OCI-LY3 (cell line): Measurements from ENCODE around the gene ATP8A2.
"Not testable (repeated sequence)": the region's sequence is repeated elsewhere in the genome, so short reads cannot be mapped to it uniquely, and the experiment has no call there.

ENCODE experiments used
- H2AFZ ChIP-seq: fragments of 200-600, 300-600 bp; shearing (Covaris generic); 2 replicates; pipeline ENCODE4 v1.6.0; 2014; ENCODE audit warnings: antibody characterized with exemption, low read depth, low read length
- H3K27ac ChIP-seq: fragments of 200-600, 300-600 bp; sonication (generic); 2 replicates; pipeline ENCODE4 v1.5.1; 2014; ENCODE audit warnings: mild to moderate bottlenecking, low read length, moderate library complexity, mixed read lengths
- H3K27me3 ChIP-seq: fragments of 200-600, 300-600 bp; sonication (generic); 2 replicates; pipeline ENCODE4 v1.6.1; 2014; ENCODE audit warnings: low read depth, low read length, mixed read lengths
- H3K36me3 ChIP-seq: fragments of 200-600, 300-600 bp; sonication (generic); replicated peaks from 2 replicates; pipeline ENCODE3; 2014; ENCODE audit warnings: low read depth, low read length, mixed read lengths
- H3K4me1 ChIP-seq: fragments of 300-600, 200-600 bp; sonication (generic); 2 replicates; pipeline ENCODE4 v1.6.1; 2014; ENCODE audit warnings: low read length, mixed read lengths
- H3K4me2 ChIP-seq: fragments of 200-600, 300-600 bp; sonication (generic); 2 replicates; pipeline ENCODE4 v1.6.1; 2014; ENCODE audit warnings: low read length, mixed read lengths
- H3K4me3 ChIP-seq: fragments of 300-600, 200-600 bp; sonication (generic); 2 replicates; pipeline ENCODE4 v1.5.1; 2014; ENCODE audit warnings: antibody characterized with exemption, mild to moderate bottlenecking, low read length, moderate library complexity
- H3K79me2 ChIP-seq: fragments of 300-600, 200-600 bp; shearing (Covaris generic); 2 replicates; pipeline ENCODE4 v1.6.1; 2014; ENCODE audit warnings: mild to moderate bottlenecking, low read length, mixed read lengths
- H3K9ac ChIP-seq: fragments of 300-600, 200-600 bp; shearing (Covaris generic); 2 replicates; pipeline ENCODE4 v1.6.0; 2014; ENCODE audit warnings: mild to moderate bottlenecking, low read length, moderate library complexity
- H3K9me3 ChIP-seq: fragments of 200-600, 300-600 bp; shearing (Covaris generic); 2 replicates; pipeline ENCODE4 v1.6.1; 2014; ENCODE audit warnings: low read length, mixed read lengths; ENCODE audit not compliant: insufficient read depth
- H4K20me1 ChIP-seq: fragments of 200-600, 300-600 bp; sonication (generic); 2 replicates; pipeline ENCODE4 v1.6.1; 2016; ENCODE audit warnings: low read length, mixed read lengths; ENCODE audit not compliant: insufficient read depth
- EZH2phosphoT487 ChIP-seq: fragments of 200-600 bp; shearing (Covaris generic); IDR thresholded peaks from 2 replicates; pipeline ENCODE4 v1.6.1; 2018; ENCODE audit warnings: antibody characterized with exemption, mixed run types, low read depth
- TF ChIP-seq, protein P1 (sequence below): fragments of 200-600, 300-600 bp; sonication (generic); IDR thresholded peaks from 2 replicates; pipeline ENCODE4 v1.5.1; 2014; ENCODE audit warnings: antibody characterized with exemption, low read length, low read depth

Gene ATP8A2

DNA sequence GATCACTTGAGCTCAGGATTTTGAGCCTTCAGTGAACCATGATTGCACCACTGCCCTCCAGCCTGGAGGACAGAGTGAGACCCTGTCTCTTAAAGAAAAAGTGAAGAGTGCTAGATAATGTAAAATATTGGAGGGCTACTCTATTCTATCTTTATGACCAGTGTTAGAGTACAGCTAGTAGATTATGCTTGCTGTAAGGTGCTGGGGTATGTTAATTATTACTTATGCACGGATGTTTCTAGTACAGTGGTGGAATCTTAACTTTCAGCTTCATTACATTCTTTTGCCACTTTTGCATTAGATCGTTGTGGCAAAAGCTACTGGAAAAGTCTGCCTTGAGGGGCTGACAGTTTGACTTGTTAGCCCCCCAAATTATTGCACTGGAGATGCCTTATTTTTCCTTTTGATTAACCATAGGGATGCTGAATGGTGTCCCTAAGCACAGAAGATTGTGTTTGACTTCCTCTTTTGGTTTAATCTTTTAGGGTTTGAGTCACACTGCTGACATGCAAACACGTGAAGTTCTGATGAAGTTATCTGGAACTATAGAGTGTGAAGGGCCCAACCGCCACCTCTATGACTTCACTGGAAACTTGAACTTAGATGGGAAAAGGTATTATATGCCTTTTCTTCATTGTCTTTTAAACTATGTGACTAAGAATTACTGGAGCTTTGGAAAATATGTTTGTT, 169.8 kb downstream of the ATP8A2 start:
- peaks cover 11% of the 10 kb centered on the region for H3K4me1 ChIP-seq
- peaks cover 6% of the 10 kb centered on the region; the same call in 1 of the 2 replicates for H3K27me3 ChIP-seq
- H3K4me3 ChIP-seq = no peak overlapping the region
- H3K27ac ChIP-seq = no peak overlapping the region
- TF ChIP-seq EZH2phosphoT487 = no peak
- TF ChIP-seq, protein P1, sequence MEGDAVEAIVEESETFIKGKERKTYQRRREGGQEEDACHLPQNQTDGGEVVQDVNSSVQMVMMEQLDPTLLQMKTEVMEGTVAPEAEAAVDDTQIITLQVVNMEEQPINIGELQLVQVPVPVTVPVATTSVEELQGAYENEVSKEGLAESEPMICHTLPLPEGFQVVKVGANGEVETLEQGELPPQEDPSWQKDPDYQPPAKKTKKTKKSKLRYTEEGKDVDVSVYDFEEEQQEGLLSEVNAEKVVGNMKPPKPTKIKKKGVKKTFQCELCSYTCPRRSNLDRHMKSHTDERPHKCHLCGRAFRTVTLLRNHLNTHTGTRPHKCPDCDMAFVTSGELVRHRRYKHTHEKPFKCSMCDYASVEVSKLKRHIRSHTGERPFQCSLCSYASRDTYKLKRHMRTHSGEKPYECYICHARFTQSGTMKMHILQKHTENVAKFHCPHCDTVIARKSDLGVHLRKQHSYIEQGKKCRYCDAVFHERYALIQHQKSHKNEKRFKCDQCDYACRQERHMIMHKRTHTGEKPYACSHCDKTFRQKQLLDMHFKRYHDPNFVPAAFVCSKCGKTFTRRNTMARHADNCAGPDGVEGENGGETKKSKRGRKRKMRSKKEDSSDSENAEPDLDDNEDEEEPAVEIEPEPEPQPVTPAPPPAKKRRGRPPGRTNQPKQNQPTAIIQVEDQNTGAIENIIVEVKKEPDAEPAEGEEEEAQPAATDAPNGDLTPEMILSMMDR = no peak
- H4K20me1 ChIP-seq = no peaks in the 10 kb centered on the region
- no peaks in the 10 kb centered on the region for H3K9me3 ChIP-seq
- peak overlapping the region; percentile 30 for H3K4me2 ChIP-seq
- H3K9ac ChIP-seq = no peak overlapping the region
- no peaks in the 10 kb centered on the region for H3K36me3 ChIP-seq
- no peaks in the 10 kb centered on the region for H3K79me2 ChIP-seq
- no peak overlapping the region for H2AFZ ChIP-seq

DNA sequence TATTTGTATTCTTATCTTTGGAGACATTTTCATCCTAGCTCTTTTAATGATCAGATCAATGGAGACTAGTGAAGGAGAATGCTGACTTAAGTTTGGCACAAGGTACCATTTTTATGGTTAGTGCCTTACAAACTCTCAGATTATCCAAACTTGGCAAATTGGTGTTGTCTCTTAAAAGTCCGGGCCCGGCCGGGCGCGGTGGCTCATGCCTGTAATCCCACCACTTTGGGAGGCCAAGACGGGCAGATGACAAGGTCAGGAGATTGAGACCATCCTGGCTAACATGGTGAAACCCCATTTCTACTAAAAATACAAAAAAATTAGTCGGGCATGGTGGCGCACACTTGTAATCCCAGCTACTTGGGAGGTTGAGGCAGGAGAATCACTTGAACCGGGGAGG, 177.2 kb downstream of the ATP8A2 start:
- not testable (repeated sequence) for H3K4me1 ChIP-seq, H3K27ac ChIP-seq, H3K79me2 ChIP-seq, H3K9ac ChIP-seq, H3K4me3 ChIP-seq, H3K27me3 ChIP-seq, H3K4me2 ChIP-seq, H4K20me1 ChIP-seq, H3K36me3 ChIP-seq, H3K9me3 ChIP-seq, H2AFZ ChIP-seq

DNA sequence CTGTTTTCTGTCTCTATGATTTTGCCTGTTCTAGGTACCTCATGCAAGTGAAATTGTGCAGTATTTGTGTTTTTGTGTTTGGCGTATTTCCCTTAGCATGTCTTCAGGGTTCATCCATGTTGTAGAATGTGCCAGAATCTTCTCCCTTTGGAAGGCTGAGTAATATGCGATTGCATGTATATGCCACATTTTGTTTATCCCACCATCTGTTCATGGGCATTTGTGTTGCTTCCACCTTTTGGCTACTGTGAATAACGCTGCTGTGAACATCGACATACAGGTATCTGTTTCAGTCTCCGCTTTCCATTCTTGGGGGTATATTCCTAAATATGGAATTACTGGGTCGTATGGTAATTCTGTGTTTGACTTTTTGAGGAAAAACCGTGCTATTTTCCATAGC, 190.0 kb downstream of the ATP8A2 start:
- no peaks in the 10 kb centered on the region for H3K4me1 ChIP-seq

DNA sequence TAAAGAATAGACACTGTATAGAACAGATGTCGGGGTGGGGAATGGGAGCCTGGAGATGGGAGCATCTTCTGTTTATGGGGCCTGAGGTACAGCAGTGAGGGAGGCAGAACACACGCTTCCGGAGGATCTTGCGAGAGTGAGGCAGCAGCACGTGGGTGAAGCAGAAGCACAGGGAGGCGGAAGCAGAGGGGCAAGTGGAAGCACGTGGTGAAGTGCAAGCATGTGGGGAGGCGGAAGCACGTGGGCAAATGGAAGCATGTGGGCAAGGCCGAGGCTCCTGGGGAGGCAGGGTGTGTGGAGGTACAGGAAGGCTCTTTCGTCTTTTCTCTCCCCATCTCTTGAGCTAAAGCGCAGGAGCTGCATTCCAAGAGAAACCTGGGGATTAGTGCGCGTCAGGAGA, 198.4 kb downstream of the ATP8A2 start:
- Histone ChIP-seq H3K9ac (no peak overlapping the region), H4K20me1 (no peaks in the 10 kb centered on the region), H3K9me3 (no peaks in the 10 kb centered on the region), H3K79me2 (no peaks in the 10 kb centered on the region), H3K27me3 (peaks cover 53% of the 10 kb centered on the region), H2AFZ (no peak overlapping the region), H3K4me1 (no peaks in the 10 kb centered on the region), H3K27ac (no peak overlapping the region), H3K36me3 (no peaks in the 10 kb centered on the region), H3K4me2 (no peak overlapping the region), H3K4me3 (no peak overlapping the region)
- TF ChIP-seq EZH2phosphoT487 = no peak
- TF ChIP-seq, protein P1 = no peak

More for the DNA sequence above, 190.0 kb downstream of the ATP8A2 start:
- Histone ChIP-seq H3K9ac (no peak overlapping the region), H3K9me3 (no peaks in the 10 kb centered on the region), H3K4me2 (no peak overlapping the region), H3K36me3 (no peaks in the 10 kb centered on the region), H3K27ac (no peak overlapping the region), H2AFZ (no peak overlapping the region), H3K79me2 (no peaks in the 10 kb centered on the region), H3K27me3 (peaks cover 23% of the 10 kb centered on the region), H3K4me3 (no peak overlapping the region), H4K20me1 (no peaks in the 10 kb centered on the region)
- TF ChIP-seq EZH2phosphoT487 = no peak
- TF ChIP-seq, protein P1 = no peak
